PC-3 (cell line): ENCODE data around the gene ADO.

Experiments
- CTCF ChIP-seq: fragments of 300-600 bp; sonication (generic); conservative IDR thresholded peaks from 2 replicates; pipeline ENCODE4 v1.5.1; 2017; ENCODE audit warnings: antibody characterized with exemption, low read depth, mild to moderate bottlenecking, low read length
- EZH2 ChIP-seq: fragments of 300-600 bp; sonication (generic); IDR thresholded peaks from one replicate; pipeline ENCODE4 v1.6.1; 2017; ENCODE audit warnings: antibody characterized with exemption, mild to moderate bottlenecking, low read length; ENCODE audit not compliant: unreplicated experiment
- EZH2phosphoT487 ChIP-seq: fragments of 300-600 bp; sonication (generic); IDR thresholded peaks from 2 replicates; pipeline ENCODE4 v1.6.1; 2018; ENCODE audit warnings: mild to moderate bottlenecking, antibody characterized with exemption, low read length, borderline replicate concordance

- TF ChIP-seq CTCF (no peak), EZH2 (no peak), EZH2phosphoT487 (no peak)
These were observed 42.9 kb downstream of the ADO start for GRCh38 chr10:62847433-62847832.
